ENCODE data around the gene NKIRAS2. TPM values are rescaled to one million over a fixed set of nuclear protein-coding genes. Genes with fewer than 3 reads are reported as not detected.

Gene NKIRAS2
- total and polyA plus RNA-seq, 2 of the 13 experiments (the other 11 are each of a cell fraction or from before 2014, with no cell fraction given): 27.9 to 42.0 TPM

- no peak; the same call in 1 of the 2 replicates for TF ChIP-seq HMG20B (CRISPR knock-in tag; conservative IDR thresholded peaks at IDR 0.05)
- TF ChIP-seq ATAD3A (CRISPR knock-in tag; IDR thresholded peaks at IDR 0.05): no peak
- TF ChIP-seq ZNF33A (CRISPR knock-in tag; IDR thresholded peaks at IDR 0.05; ENCODE audit: borderline replicate concordance): no peak
- no peak for TF ChIP-seq ATM (IDR thresholded peaks at IDR 0.05; ENCODE audit: borderline replicate concordance)
- TF ChIP-seq CBFB (CRISPR knock-in tag; IDR thresholded peaks at IDR 0.05): no peak
- no peak for TF ChIP-seq SRSF4 (IDR thresholded peaks at IDR 0.05; ENCODE audit: low read depth, low read length, poor library complexity, severe bottlenecking)
- peak; percentile 86 for TF ChIP-seq SMC3 (IDR thresholded peaks at IDR 0.05; ENCODE audit: low read length)
- TF ChIP-seq KDM3A (CRISPR knock-in tag; IDR thresholded peaks at IDR 0.05; ENCODE audit: low read depth): no peak
- no peak for TF ChIP-seq KAT2B (IDR thresholded peaks at IDR 0.05; ENCODE audit: borderline replicate concordance, low read depth, low read length)
- TF ChIP-seq ZNF839 (CRISPR knock-in tag; IDR thresholded peaks at IDR 0.05; ENCODE audit: borderline replicate concordance): no peak
- no peak; the same call in 1 of the 2 replicates for TF ChIP-seq ZNF777 (CRISPR knock-in tag; IDR thresholded peaks at IDR 0.05)
- TF ChIP-seq FIP1L1 (IDR thresholded peaks at IDR 0.05; ENCODE audit: borderline replicate concordance, insufficient read depth, low read depth, low read length): no peak
- TF ChIP-seq KLF15 (CRISPR knock-in tag; IDR thresholded peaks at IDR 0.05; ENCODE audit: borderline replicate concordance): no peak
- TF ChIP-seq NFRKB (IDR thresholded peaks at IDR 0.05): no peak
- no peak for TF ChIP-seq ZBTB40 (IDR thresholded peaks at IDR 0.05)
- no peak for TF ChIP-seq ZBTB40 (CRISPR knock-in tag; IDR thresholded peaks at IDR 0.05)
- 0 out of 2 replicates have a peak, but pooled peaks have one; percentile 39 for TF ChIP-seq BHLHE40 (IDR thresholded peaks at IDR 0.05; ENCODE audit: low read length)
- no peak for TF ChIP-seq NR1H2 (CRISPR knock-in tag; IDR thresholded peaks at IDR 0.05; ENCODE audit: borderline replicate concordance, low read depth)
- TF ChIP-seq RAD21 (CRISPR knock-in tag; IDR thresholded peaks at IDR 0.05): peak; percentile 96
- TF ChIP-seq THYN1 (CRISPR knock-in tag; IDR thresholded peaks at IDR 0.05; ENCODE audit: borderline replicate concordance, low read depth): no peak
- no peak for TF ChIP-seq IKZF4 (CRISPR knock-in tag; IDR thresholded peaks at IDR 0.05; ENCODE audit: borderline replicate concordance, low read depth, not compliant biosample characterization)
- TF ChIP-seq ATF5 (CRISPR knock-in tag; IDR thresholded peaks at IDR 0.05; ENCODE audit: low read depth): no peak
Measured at GRCh38 chr17:42067371-42068091, 47.6 kb downstream of the NKIRAS2 start (continued).

All from HepG2 (cell line).